ENCODE data around the gene TRAF7. TPM values are rescaled to one million over a fixed set of nuclear protein-coding genes. Genes with fewer than 3 reads are reported as not detected.
A peak's percentile ranks its signal among the peaks of the same experiment; 100 is the strongest.
"Not testable (repeated sequence)": the region's sequence is repeated elsewhere in the genome, so short reads cannot be mapped to it uniquely, and the experiment has no call there.

TRAF7 gene
- total RNA-seq, 1 donor from 2014 or later: 83.9 TPM

DNA sequence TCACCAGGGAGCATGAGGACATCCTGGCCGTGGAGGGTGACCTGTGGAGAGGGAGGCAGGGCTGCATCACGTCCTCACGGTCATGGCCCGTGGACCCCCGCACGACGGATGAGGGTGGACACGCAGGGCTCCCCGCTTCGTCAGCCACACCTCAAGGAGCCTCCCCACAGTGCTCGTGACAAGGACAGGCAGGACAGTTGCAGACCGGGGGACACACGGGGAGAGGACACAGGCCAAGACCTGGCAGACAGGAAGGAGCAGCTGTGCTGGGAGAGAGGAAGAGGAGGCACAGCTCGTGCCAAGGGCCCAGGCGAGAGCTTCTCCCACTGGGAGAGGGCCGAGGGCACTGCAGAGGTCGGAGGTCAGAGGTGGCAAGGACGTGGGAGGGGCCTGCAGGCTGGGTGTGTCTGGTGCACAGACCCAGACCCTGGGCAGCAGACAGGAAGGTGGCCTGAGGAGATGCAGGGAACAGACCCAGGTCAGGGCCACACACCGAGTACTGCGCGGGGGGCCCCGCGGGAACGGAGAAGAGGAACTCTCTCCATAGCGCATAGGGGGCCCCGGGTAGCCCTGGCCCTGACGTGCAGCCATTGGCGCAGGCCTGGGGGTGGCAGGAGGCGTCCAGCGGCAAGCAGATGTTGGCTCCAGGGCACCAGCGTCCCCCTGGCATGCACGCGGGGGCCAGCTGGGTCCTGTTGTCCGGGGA, 40.5 kb upstream of the TRAF7 start:
- DNase-seq (ENCODE audit: low read depth); H3K36me3 ChIP-seq (ENCODE audit: control insufficient read depth, insufficient read depth, low read length); H3K4me3 ChIP-seq (ENCODE audit: low read depth, low read length); H3K27me3 ChIP-seq (ENCODE audit: control insufficient read depth, insufficient read depth, low read length): not testable (repeated sequence)

GRCh38 chr16:2115591-2115973, 40.0 kb upstream of the TRAF7 start:
- Histone ChIP-seq H3K4me3 (ENCODE audit: low read depth, low read length) (no peak overlapping the region), H3K27me3 (ENCODE audit: control insufficient read depth, insufficient read depth, low read length) (no peaks in the 10 kb centered on the region), H3K36me3 (ENCODE audit: control insufficient read depth, insufficient read depth, low read length) (no peaks in the 10 kb centered on the region)
- TF ChIP-seq CTCF (IDR thresholded peaks at IDR 0.05; ENCODE audit: insufficient read depth, low read length, poor library complexity, severe bottlenecking): no peak
- DNase-seq (ENCODE audit: low read depth): no peak

DNA sequence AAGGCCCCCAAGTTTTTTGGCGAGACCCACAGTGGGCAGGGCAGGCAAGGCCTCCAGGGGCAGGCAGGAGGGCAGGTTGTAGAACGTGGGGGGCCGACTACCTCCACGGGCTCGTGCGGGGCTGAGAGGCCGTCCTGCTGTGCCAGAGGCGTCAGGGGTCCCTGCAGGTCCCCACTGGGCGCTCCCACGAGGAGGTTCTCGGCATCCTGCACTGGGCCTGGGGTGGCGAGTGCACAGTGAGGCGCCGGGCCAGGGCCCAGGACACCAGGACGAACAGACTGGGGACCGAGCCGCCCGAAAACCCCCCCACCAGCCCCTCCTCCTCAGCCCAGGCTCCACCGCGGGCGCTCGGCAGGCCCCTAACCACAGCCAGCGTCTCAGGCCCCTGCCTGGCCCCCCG, 39.2 kb upstream of the TRAF7 start:
- not testable (repeated sequence) for H3K36me3 ChIP-seq (ENCODE audit: control insufficient read depth, insufficient read depth, low read length); DNase-seq (ENCODE audit: low read depth); H3K27me3 ChIP-seq (ENCODE audit: control insufficient read depth, insufficient read depth, low read length); H3K4me3 ChIP-seq (ENCODE audit: low read depth, low read length)

DNA sequence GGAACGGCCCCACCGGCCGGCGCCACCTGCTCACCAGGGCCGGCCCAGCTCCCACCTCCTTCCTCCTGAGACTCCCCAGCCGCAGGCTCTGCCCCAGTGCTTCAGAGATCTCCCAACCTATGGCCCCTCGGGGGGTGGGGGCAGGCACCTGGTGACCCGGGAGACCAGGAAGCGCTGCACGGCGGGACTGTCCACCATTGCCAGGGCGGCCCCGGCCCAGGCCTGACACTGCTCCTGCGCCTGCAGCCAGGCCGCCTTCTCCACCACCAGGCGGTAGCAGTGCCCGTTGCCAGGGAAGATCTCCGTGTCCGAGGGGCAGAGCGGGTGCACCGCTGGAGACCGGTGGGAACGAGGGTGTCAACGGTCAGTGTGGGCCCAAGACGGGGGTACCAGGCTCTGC, 38.2 kb upstream of the TRAF7 start:
- not testable (repeated sequence) for H3K27me3 ChIP-seq (ENCODE audit: control insufficient read depth, insufficient read depth, low read length); H3K4me3 ChIP-seq (ENCODE audit: low read depth, low read length); DNase-seq (ENCODE audit: low read depth); H3K36me3 ChIP-seq (ENCODE audit: control insufficient read depth, insufficient read depth, low read length)

DNA sequence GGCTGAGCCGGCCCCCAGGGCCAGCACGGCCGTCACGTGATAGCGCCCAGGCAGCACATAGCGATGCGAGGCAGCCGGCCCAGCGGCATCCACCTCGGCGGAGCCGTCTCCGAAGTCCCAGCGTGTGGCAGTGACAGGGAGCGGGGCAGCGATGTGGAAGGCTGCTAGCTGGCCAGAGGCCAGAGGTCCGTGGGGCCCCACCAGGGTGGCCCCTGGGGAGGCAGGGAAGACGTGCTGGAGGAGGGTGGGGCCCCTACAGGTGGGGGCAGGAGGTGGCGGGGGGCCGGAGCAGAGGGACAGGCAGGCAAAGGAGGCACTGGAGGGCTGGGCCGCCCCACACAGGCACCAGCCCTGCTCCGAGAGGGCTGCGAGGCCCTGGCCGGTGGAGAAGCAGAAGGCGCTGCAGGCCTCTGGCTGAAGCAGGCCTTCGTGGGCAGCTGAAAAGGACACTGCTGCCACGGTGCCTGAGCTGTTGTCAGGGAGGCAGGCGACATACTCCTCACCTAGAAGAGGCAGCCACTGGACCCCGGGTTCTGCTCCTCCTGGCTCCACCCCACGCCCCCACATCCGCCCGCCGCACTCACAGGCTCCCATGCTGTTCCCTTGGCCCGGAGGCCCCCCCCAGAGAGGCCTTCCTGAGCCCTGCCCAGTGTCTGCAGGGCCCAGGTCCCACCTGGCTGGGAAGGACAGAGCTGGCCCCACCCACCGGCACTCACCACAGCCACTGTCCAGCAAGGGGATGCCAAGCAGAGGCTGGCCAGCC, 37.4 kb upstream of the TRAF7 start:
- H3K27me3 ChIP-seq (ENCODE audit: control insufficient read depth, insufficient read depth, low read length); H3K4me3 ChIP-seq (ENCODE audit: low read depth, low read length); H3K36me3 ChIP-seq (ENCODE audit: control insufficient read depth, insufficient read depth, low read length); DNase-seq (ENCODE audit: low read depth): not testable (repeated sequence)

- H3K27me3 ChIP-seq (ENCODE audit: control insufficient read depth, insufficient read depth, low read length); H3K36me3 ChIP-seq (ENCODE audit: control insufficient read depth, insufficient read depth, low read length); H3K4me3 ChIP-seq (ENCODE audit: low read depth, low read length); DNase-seq (ENCODE audit: low read depth): not testable (repeated sequence)
- TF ChIP-seq CTCF (IDR thresholded peaks at IDR 0.05; ENCODE audit: insufficient read depth, low read length, poor library complexity, severe bottlenecking): peak; percentile 34
Observed at GRCh38 chr16:2121325-2121724, 34.3 kb upstream of the TRAF7 start.

DNA sequence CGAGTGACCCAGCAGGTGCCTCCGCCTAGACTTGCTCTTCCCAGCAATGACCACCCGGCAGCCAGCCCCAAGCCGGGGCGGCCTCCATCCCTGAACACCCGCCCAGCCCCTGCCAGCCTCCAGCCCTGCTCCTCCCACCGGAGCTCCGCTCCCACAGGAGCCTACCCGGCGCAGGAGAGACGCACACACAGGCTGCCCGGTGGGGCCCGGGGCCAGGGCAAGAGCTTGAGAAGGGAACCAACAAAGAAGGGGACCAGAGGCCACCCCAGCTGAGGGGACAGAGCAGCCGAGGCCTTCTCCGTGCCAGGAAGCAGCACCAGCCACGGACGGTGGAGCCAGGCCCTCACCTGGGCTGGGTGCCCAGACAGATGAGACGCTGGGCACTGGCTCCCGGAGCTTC, 33.7 kb upstream of the TRAF7 start:
- TF ChIP-seq CTCF (IDR thresholded peaks at IDR 0.05; ENCODE audit: insufficient read depth, low read length, poor library complexity, severe bottlenecking): no peak
- Histone ChIP-seq H3K4me3 (ENCODE audit: low read depth, low read length) (no peak overlapping the region), H3K27me3 (ENCODE audit: control insufficient read depth, insufficient read depth, low read length) (no peaks in the 10 kb centered on the region), H3K36me3 (ENCODE audit: control insufficient read depth, insufficient read depth, low read length) (no peaks in the 10 kb centered on the region)
- no peak for DNase-seq (ENCODE audit: low read depth)

DNA sequence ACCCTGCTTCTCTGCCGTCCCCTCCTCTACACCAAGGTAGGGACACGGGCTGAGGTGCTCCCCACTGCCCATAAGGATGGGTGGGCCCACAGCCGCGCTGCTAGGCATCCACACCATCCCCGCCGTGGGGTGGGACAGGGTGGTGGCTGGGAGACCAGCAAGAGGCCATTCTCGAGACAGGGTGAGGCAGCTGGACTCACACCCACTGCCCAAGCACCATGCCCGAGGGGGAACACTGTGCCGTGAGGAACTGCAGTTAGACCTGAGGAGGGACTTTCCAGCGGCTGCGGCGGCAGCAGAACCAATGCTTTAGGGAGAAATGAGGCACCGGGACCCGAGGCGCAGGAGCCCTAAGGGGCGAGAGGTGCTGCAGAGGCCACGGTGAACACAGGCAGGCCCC, 33.2 kb upstream of the TRAF7 start:
- no peak overlapping the region for H3K4me3 ChIP-seq (ENCODE audit: low read depth, low read length)
- no peak for TF ChIP-seq CTCF (IDR thresholded peaks at IDR 0.05; ENCODE audit: insufficient read depth, low read length, poor library complexity, severe bottlenecking)
- H3K27me3 ChIP-seq (ENCODE audit: control insufficient read depth, insufficient read depth, low read length): no peaks in the 10 kb centered on the region
- DNase-seq (ENCODE audit: low read depth): no peak
- no peaks in the 10 kb centered on the region for H3K36me3 ChIP-seq (ENCODE audit: control insufficient read depth, insufficient read depth, low read length)

DNA sequence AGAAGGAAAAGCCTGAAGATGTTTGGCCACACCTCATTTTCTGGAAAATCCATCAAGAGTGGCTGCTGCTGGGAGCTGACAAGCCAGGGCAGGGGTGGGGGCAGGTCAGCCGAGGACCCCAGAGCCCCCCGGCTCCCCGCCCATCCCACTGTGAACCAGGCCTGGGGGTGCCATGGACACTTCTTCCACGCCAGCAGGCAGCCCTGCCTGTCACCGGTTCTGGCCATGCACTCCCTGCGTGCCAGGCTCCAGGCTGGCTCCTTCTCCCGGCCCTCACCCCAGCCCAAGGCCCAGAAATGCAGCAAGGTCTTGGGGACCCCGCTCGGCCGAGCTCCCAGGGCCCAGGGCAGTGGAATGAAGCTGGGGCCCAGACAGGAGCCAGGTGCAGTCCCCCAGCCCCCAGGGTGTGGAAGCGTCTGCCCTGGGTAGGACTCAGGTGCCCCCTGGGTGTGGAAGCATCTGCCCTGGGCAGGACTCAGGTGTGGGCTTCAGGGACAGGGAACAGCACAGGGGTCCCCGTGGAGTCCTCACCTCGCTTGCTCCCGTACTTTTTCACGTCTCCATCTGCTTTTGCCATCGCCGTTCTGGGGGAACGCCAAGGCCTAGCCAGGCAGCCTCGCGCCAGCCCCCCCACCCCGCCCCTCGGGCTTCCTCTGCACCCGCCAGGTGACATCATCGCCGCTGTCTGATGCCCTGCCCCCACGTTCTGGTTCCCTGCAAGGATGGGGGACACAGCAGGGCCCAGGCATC, 32.5 kb upstream of the TRAF7 start:
- not testable (repeated sequence) for H3K36me3 ChIP-seq (ENCODE audit: control insufficient read depth, insufficient read depth, low read length); DNase-seq (ENCODE audit: low read depth); H3K4me3 ChIP-seq (ENCODE audit: low read depth, low read length); H3K27me3 ChIP-seq (ENCODE audit: control insufficient read depth, insufficient read depth, low read length)

DNA sequence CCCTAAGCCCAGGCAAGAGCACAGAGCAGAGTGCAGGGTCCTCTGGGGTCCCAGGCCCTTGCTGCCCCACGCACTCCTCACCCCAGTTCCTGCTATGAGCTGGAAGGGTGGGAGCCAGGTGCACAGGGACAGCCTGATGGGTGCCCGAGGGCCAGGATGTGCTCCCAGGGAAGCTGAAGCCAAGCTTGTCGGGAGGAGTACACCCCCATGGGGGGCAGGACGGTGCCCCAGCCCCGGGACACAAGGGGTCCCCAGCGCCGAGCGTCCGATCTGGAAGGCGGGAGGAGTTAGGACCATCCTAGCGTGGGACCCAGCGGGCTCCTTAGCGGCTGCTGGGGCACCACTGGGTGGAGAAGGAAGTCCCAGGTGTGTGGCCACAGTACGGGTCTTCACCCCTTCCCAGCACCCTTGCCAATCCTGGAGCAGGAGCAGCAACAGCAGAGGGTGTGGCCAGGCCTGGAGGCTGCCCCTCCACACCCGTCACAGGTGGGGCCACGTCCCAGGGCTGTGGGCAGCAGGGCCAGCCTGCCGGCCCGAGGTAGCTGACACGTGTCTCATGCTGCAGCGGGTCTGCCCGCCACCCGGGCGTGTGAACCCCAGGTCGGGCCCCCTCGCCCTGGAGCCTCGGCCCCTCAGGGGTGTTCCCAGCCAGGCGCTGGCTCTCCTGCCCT, 31.7 kb upstream of the TRAF7 start:
- not testable (repeated sequence) for DNase-seq (ENCODE audit: low read depth); H3K36me3 ChIP-seq (ENCODE audit: control insufficient read depth, insufficient read depth, low read length); H3K4me3 ChIP-seq (ENCODE audit: low read depth, low read length); H3K27me3 ChIP-seq (ENCODE audit: control insufficient read depth, insufficient read depth, low read length)

All from kidney epithelial cell (primary cell).